Muscle layer of colon (tissue), 2 donors: Measurements from ENCODE around the gene KLK13.

Source experiments
- H3K27ac ChIP-seq: one replicate; pipeline ENCODE4 v1.7.0; 2013; ENCODE audit warnings: low read depth, mild to moderate bottlenecking, low read length, moderate library complexity
- H3K27me3 ChIP-seq, 2 donors: one replicate each; pipeline ENCODE4 v1.7.0; 2013; ENCODE audit warnings: low read length in 2 of 2, mild to moderate bottlenecking in 2 of 2; ENCODE audit not compliant: insufficient read depth in 2 of 2, control insufficient read depth in 1 of 2
- H3K36me3 ChIP-seq: one replicate; pipeline ENCODE4 v1.7.0; 2013; ENCODE audit warnings: mild to moderate bottlenecking, low read length; ENCODE audit not compliant: insufficient read depth
- H3K4me1 ChIP-seq: one replicate; pipeline ENCODE4 v1.7.0; 2013; ENCODE audit warnings: mild to moderate bottlenecking, low read length; ENCODE audit not compliant: insufficient read depth
- H3K4me3 ChIP-seq, 2 donors: one replicate each; pipeline ENCODE4 v1.7.0; 2013; ENCODE audit warnings: low read length in 2 of 2, low read depth in 1 of 2, mild to moderate bottlenecking in 1 of 2, moderate library complexity in 1 of 2
- H3K9ac ChIP-seq: one replicate; pipeline ENCODE4 v1.7.0; 2013; ENCODE audit warnings: low read length
- H3K9me3 ChIP-seq: one replicate; pipeline ENCODE4 v1.7.0; 2013; ENCODE audit warnings: mild to moderate bottlenecking, low read length
- donor health status: abdominal sarcoma.
- donor health status: Adenocarcinoma of cecum.

Gene KLK13

GRCh38 chr19:51015691-51016267, 49.1 kb downstream of the KLK13 start:
- peaks cover 14 to 62% of the 10 kb centered on the region in 2 donors for H3K27me3 ChIP-seq

GRCh38 chr19:51014242-51014641, 50.6 kb downstream of the KLK13 start:
- Histone ChIP-seq H3K4me3 (no peak overlapping the region), H3K9me3 (no peaks in the 10 kb centered on the region), H3K27ac (no peak overlapping the region), H3K27me3 (peaks cover 14 to 58% of the 10 kb centered on the region in 2 donors), H3K9ac (no peak overlapping the region), H3K4me1 (no peaks in the 10 kb centered on the region), H3K36me3 (no peaks in the 10 kb centered on the region)

More at GRCh38 chr19:51015691-51016267, 49.1 kb downstream of the KLK13 start:
- Histone ChIP-seq H3K9me3 (no peaks in the 10 kb centered on the region), H3K4me1 (no peaks in the 10 kb centered on the region), H3K27ac (no peak overlapping the region), H3K36me3 (no peaks in the 10 kb centered on the region), H3K9ac (no peak overlapping the region), H3K4me3 (no peak overlapping the region)

GRCh38 chr19:51012661-51013190, 52.2 kb downstream of the KLK13 start:
- peaks cover 14 to 44% of the 10 kb centered on the region in 2 donors for H3K27me3 ChIP-seq
- no peaks in the 10 kb centered on the region for H3K36me3 ChIP-seq
- H3K4me3 ChIP-seq, result no peak overlapping the region
- no peaks in the 10 kb centered on the region for H3K4me1 ChIP-seq
- H3K9me3 ChIP-seq, result no peaks in the 10 kb centered on the region
- H3K27ac ChIP-seq, result no peak overlapping the region
- no peak overlapping the region for H3K9ac ChIP-seq

- Histone ChIP-seq H3K27ac (no peak overlapping the region), H3K27me3 (peaks cover 4 to 27% of the 10 kb centered on the region in 2 donors), H3K36me3 (no peaks in the 10 kb centered on the region)
Measured at GRCh38 chr19:51010066-51010795, 54.7 kb downstream of the KLK13 start.

GRCh38 chr19:51009061-51009891, 55.6 kb downstream of the KLK13 start:
- no peaks in the 10 kb centered on the region for H3K4me1 ChIP-seq
- H3K36me3 ChIP-seq, result no peaks in the 10 kb centered on the region
- H3K4me3 ChIP-seq, result no peak overlapping the region
- peaks cover 0 to 18% of the 10 kb centered on the region in 2 donors for H3K27me3 ChIP-seq
- no peak overlapping the region for H3K9ac ChIP-seq
- H3K27ac ChIP-seq, result no peak overlapping the region
- H3K9me3 ChIP-seq, result no peaks in the 10 kb centered on the region

More at GRCh38 chr19:51010066-51010795, 54.7 kb downstream of the KLK13 start:
- Histone ChIP-seq H3K9me3 (no peaks in the 10 kb centered on the region), H3K4me1 (no peaks in the 10 kb centered on the region), H3K9ac (no peak overlapping the region), H3K4me3 (no peak overlapping the region)

- Histone ChIP-seq H3K27me3 (peaks cover 2 to 23% of the 10 kb centered on the region in 2 donors), H3K9me3 (no peaks in the 10 kb centered on the region), H3K4me1 (no peaks in the 10 kb centered on the region), H3K27ac (no peak overlapping the region), H3K4me3 (no peak overlapping the region), H3K36me3 (no peaks in the 10 kb centered on the region), H3K9ac (no peak overlapping the region)
Measured at GRCh38 chr19:51007488-51007887, 57.4 kb downstream of the KLK13 start.

- no peak overlapping the region for H3K4me3 ChIP-seq
- no peak overlapping the region for H3K9ac ChIP-seq
- no peaks in the 10 kb centered on the region for H3K4me1 ChIP-seq
- H3K27me3 ChIP-seq, result peaks cover 8 to 33% of the 10 kb centered on the region in 2 donors
- no peaks in the 10 kb centered on the region for H3K9me3 ChIP-seq
- no peaks in the 10 kb centered on the region for H3K36me3 ChIP-seq
- H3K27ac ChIP-seq, result no peak overlapping the region
Measured at GRCh38 chr19:51006406-51006805, 58.5 kb downstream of the KLK13 start.
